ENCODE measurements around the gene DNLZ.

GRCh38 chr9:136396219-136396515 lies 32.6 kb upstream of the DNLZ start:
- TF ChIP-seq CTCF (IDR thresholded peaks at IDR 0.05) (no peak), POLR2A (IDR thresholded peaks at IDR 0.05) (no peak)
